ENCODE results near the gene TEX22.

- TF ChIP-seq CTCF (IDR thresholded peaks at IDR 0.05; ENCODE audit: low read depth, low read length, missing input control): no peak
- no peak for TF ChIP-seq MAX (IDR thresholded peaks at IDR 0.05)
- TF ChIP-seq GABPA (IDR thresholded peaks at IDR 0.05 in 1 of 2, conservative IDR thresholded peaks at IDR 0.05 in 1 of 2): no peak
- no peak for TF ChIP-seq SP1 (IDR thresholded peaks at IDR 0.05)
- no peak for TF ChIP-seq NR2F2 (IDR thresholded peaks at IDR 0.05)
- TF ChIP-seq TAF1 (conservative IDR thresholded peaks at IDR 0.05): no peak
- TF ChIP-seq RAD21 (IDR thresholded peaks at IDR 0.05): no peak
- no peak for TF ChIP-seq YY1 (IDR thresholded peaks at IDR 0.05)
These were observed 897 bp upstream of the TEX22 start for GRCh38 chr14:105397350-105397931.

Data from liver (tissue), 3 donors.